Skeletal muscle tissue (tissue), 4 donors: ENCODE measurements around the gene PRCC. TPM values are rescaled to one million over a fixed set of nuclear protein-coding genes. Genes with fewer than 3 reads are reported as not detected.

Source experiments
- H3K27ac ChIP-seq: one replicate; pipeline ENCODE4 v1.7.0; 2013; ENCODE audit warnings: mild to moderate bottlenecking, low read depth, low read length, inconsistent platforms
- H3K27me3 ChIP-seq, 3 donors: one replicate each; pipeline ENCODE4 v1.7.0; 2013; ENCODE audit warnings: low read length in 3 of 3; ENCODE audit not compliant: control insufficient read depth in 3 of 3, insufficient read depth in 3 of 3
- H3K36me3 ChIP-seq, 3 donors: one replicate each; pipeline ENCODE4 v1.7.0; 2013; ENCODE audit warnings: low read length in 3 of 3; ENCODE audit not compliant: control insufficient read depth in 3 of 3, insufficient read depth in 3 of 3
- H3K4me1 ChIP-seq, 3 donors: one replicate each; pipeline ENCODE4 v1.7.0; 2013; ENCODE audit warnings: low read length in 3 of 3, mild to moderate bottlenecking in 3 of 3; ENCODE audit not compliant: control insufficient read depth in 3 of 3, insufficient read depth in 3 of 3
- H3K4me3 ChIP-seq, 3 donors: one replicate each; pipeline ENCODE4 v1.7.0; 2013; ENCODE audit warnings: low read length in 3 of 3
- H3K9ac ChIP-seq, 3 donors: one replicate each; pipeline ENCODE4 v1.7.0; 2013; ENCODE audit warnings: low read length in 3 of 3, mild to moderate bottlenecking in 3 of 3, moderate library complexity in 2 of 3, low read depth in 1 of 3
- H3K9me3 ChIP-seq, 3 donors: one replicate each; pipeline ENCODE4 v1.7.0; 2013; ENCODE audit warnings: low read length in 3 of 3; ENCODE audit not compliant: control insufficient read depth in 3 of 3
- total RNA-seq: library from RNA; depleted of rRNA; stranded (reverse); fragments of >200 nt; gene quantifications from one replicate; pipeline ENCODE4 v1.2.3, GENCODE V29; 2014
- donor health status: Osteomylitis.

The PRCC gene
- total RNA-seq, 1 donor from 2014 or later, result 9.9 TPM

GRCh38 chr1:156804026-156804425, 36.7 kb downstream of the PRCC start:
- H3K9ac ChIP-seq, result no peak overlapping the region
- H3K36me3 ChIP-seq, result peaks cover 4 to 15% (median 9%) of the 10 kb centered on the region in 3 donors
- no peaks in the 10 kb centered on the region for H3K27me3 ChIP-seq
- no peak overlapping the region for H3K27ac ChIP-seq
- no peaks in the 10 kb centered on the region for H3K9me3 ChIP-seq
- no peak overlapping the region for H3K4me3 ChIP-seq
- H3K4me1 ChIP-seq, result peaks cover 56 to 62% (median 56%) of the 10 kb centered on the region in 3 donors

- H3K9ac ChIP-seq, result peak overlapping the region in 1 of 3 donors; percentile 45
- H3K4me3 ChIP-seq, result no peak overlapping the region
- H3K27me3 ChIP-seq, result peaks cover 0 to 3% (median 0%) of the 10 kb centered on the region in 3 donors
- no peaks in the 10 kb centered on the region for H3K9me3 ChIP-seq
- no peak overlapping the region for H3K27ac ChIP-seq
- peaks cover 56 to 62% (median 56%) of the 10 kb centered on the region in 3 donors for H3K4me1 ChIP-seq
- peaks cover under 1 to 10% (median 9%) of the 10 kb centered on the region in 3 donors for H3K36me3 ChIP-seq
Observed at GRCh38 chr1:156804572-156805243, 37.4 kb downstream of the PRCC start.

- peaks cover 46 to 55% (median 51%) of the 10 kb centered on the region in 3 donors for H3K4me1 ChIP-seq
- H3K36me3 ChIP-seq, result peaks cover 0 to 4% (median under 1%) of the 10 kb centered on the region in 3 donors
- no peaks in the 10 kb centered on the region for H3K9me3 ChIP-seq
- H3K27me3 ChIP-seq, result peaks cover 0 to 3% (median 0%) of the 10 kb centered on the region in 3 donors
- no peak overlapping the region for H3K4me3 ChIP-seq
- H3K27ac ChIP-seq, result peak overlapping the region; percentile 56
- H3K9ac ChIP-seq, result no peak overlapping the region
Observed at GRCh38 chr1:156805766-156806511, 38.6 kb downstream of the PRCC start.

GRCh38 chr1:156806512-156807440, 39.4 kb downstream of the PRCC start:
- Histone ChIP-seq H3K27ac (peak overlapping the region; percentile 56), H3K4me1 (peaks cover 38 to 47% (median 42%) of the 10 kb centered on the region in 3 donors)

GRCh38 chr1:156807627-156808026, 40.3 kb downstream of the PRCC start:
- H3K36me3 ChIP-seq, result no peaks in the 10 kb centered on the region
- H3K9me3 ChIP-seq, result no peaks in the 10 kb centered on the region
- peaks cover 32 to 38% (median 34%) of the 10 kb centered on the region in 3 donors for H3K4me1 ChIP-seq
- H3K27ac ChIP-seq, result no peak overlapping the region
- no peak overlapping the region for H3K4me3 ChIP-seq
- H3K9ac ChIP-seq, result no peak overlapping the region
- H3K27me3 ChIP-seq, result peaks cover under 1 to 7% (median 3%) of the 10 kb centered on the region in 3 donors

More at GRCh38 chr1:156806512-156807440, 39.4 kb downstream of the PRCC start:
- Histone ChIP-seq H3K4me3 (no peak overlapping the region), H3K9ac (no peak overlapping the region), H3K36me3 (no peaks in the 10 kb centered on the region), H3K9me3 (no peaks in the 10 kb centered on the region), H3K27me3 (peaks cover 0 to 3% (median 0%) of the 10 kb centered on the region in 3 donors)

GRCh38 chr1:156808186-156809030, 41.1 kb downstream of the PRCC start:
- H3K9ac ChIP-seq, result no peak overlapping the region
- peaks cover 3 to 7% (median 6%) of the 10 kb centered on the region in 3 donors for H3K27me3 ChIP-seq
- no peak overlapping the region for H3K27ac ChIP-seq
- H3K9me3 ChIP-seq, result no peaks in the 10 kb centered on the region
- H3K36me3 ChIP-seq, result no peaks in the 10 kb centered on the region
- H3K4me3 ChIP-seq, result no peak overlapping the region
- peaks cover 32 to 34% (median 32%) of the 10 kb centered on the region in 3 donors for H3K4me1 ChIP-seq

GRCh38 chr1:156809281-156809680, 41.9 kb downstream of the PRCC start:
- peaks cover 33 to 34% (median 34%) of the 10 kb centered on the region in 3 donors for H3K4me1 ChIP-seq

GRCh38 chr1:156809711-156810366, 42.5 kb downstream of the PRCC start:
- Histone ChIP-seq H3K27me3 (peaks cover 3 to 15% (median 6%) of the 10 kb centered on the region in 3 donors), H3K4me1 (peaks cover 32 to 34% (median 33%) of the 10 kb centered on the region in 3 donors), H3K36me3 (no peaks in the 10 kb centered on the region), H3K9me3 (no peaks in the 10 kb centered on the region), H3K9ac (no peak overlapping the region), H3K4me3 (no peak overlapping the region), H3K27ac (no peak overlapping the region)

More at GRCh38 chr1:156809281-156809680, 41.9 kb downstream of the PRCC start:
- Histone ChIP-seq H3K9me3 (no peaks in the 10 kb centered on the region), H3K27ac (no peak overlapping the region), H3K36me3 (no peaks in the 10 kb centered on the region), H3K27me3 (peaks cover 3 to 15% (median 6%) of the 10 kb centered on the region in 3 donors), H3K4me3 (no peak overlapping the region), H3K9ac (no peak overlapping the region)
